GM12878 (cell line): ENCODE measurements around the gene SLC25A42. TPM values are rescaled to one million over a fixed set of nuclear protein-coding genes. Genes with fewer than 3 reads are reported as not detected.

Experiments used
- ASH2L ChIP-seq: fragments of 300-600, 200-600 bp; sonication (generic); IDR thresholded peaks from 2 replicates; pipeline ENCODE4 v1.6.1; 2017; ENCODE audit warnings: low read depth, mild to moderate bottlenecking, borderline replicate concordance
- CBFB ChIP-seq: IDR thresholded peaks from 2 replicates; pipeline ENCODE4 v1.6.1; 2016; ENCODE audit warnings: antibody characterized with exemption, low read depth
- E4F1 ChIP-seq: fragments of 450-650 bp; IDR thresholded peaks from 2 replicates; pipeline ENCODE4 v1.6.1; 2018; ENCODE audit warnings: borderline replicate concordance, mild to moderate bottlenecking; ENCODE audit not compliant: partially characterized antibody
- EP300 ChIP-seq, 2 experiments: fragments of 150-350 bp in 1 of 2; IDR thresholded peaks; 2 replicates each; pipeline ENCODE4 v1.6.1; 2011 to 2012; ENCODE audit warnings: low read depth in 2 of 2, low read length in 2 of 2, borderline replicate concordance in 1 of 2, improper control_type of control experiment in 1 of 2, inconsistent platforms in 1 of 2; ENCODE audit not compliant: control insufficient read depth in 1 of 2
- EZH2 ChIP-seq: IDR thresholded peaks from 2 replicates; pipeline ENCODE4 v1.6.1; 2012; ENCODE audit warnings: low read depth, mild to moderate bottlenecking, control low read depth, inconsistent platforms, low read length, borderline replicate concordance; ENCODE audit not compliant: control insufficient read depth
- HDGF ChIP-seq: fragments of 450-650 bp; IDR thresholded peaks from 2 replicates; pipeline ENCODE4 v1.6.1; 2016; ENCODE audit warnings: antibody characterized with exemption
- KLF5 ChIP-seq: fragments of 450-650 bp; IDR thresholded peaks from 2 replicates; pipeline ENCODE4 v1.6.1; 2014; ENCODE audit warnings: mild to moderate bottlenecking; ENCODE audit not compliant: partially characterized antibody
- LARP7 ChIP-seq: fragments of 450-650 bp; IDR thresholded peaks from 2 replicates; pipeline ENCODE4 v1.6.1; 2017; ENCODE audit warnings: mild to moderate bottlenecking
- MTA3 ChIP-seq: IDR thresholded peaks from 2 replicates; pipeline ENCODE4 v1.6.1; 2012; ENCODE audit warnings: low read length, inconsistent platforms, borderline replicate concordance
- NFIC ChIP-seq: IDR thresholded peaks from 2 replicates; pipeline ENCODE4 v1.6.1; 2012; ENCODE audit warnings: low read depth, mild to moderate bottlenecking, inconsistent platforms, low read length, moderate library complexity
- NR2C2 ChIP-seq: IDR thresholded peaks from 2 replicates; pipeline ENCODE4 v1.6.1; 2011; ENCODE audit warnings: borderline replicate concordance, low read depth; ENCODE audit not compliant: control insufficient read depth, insufficient read length
- PML ChIP-seq: IDR thresholded peaks from 2 replicates; pipeline ENCODE4 v1.6.1; 2012; ENCODE audit warnings: low read length, inconsistent platforms
- POLR2A ChIP-seq: IDR thresholded peaks from 2 replicates; pipeline ENCODE4 v1.6.1; 2011; ENCODE audit warnings: low read depth, mild to moderate bottlenecking, low read length
- RAD21 ChIP-seq: IDR thresholded peaks from 2 replicates; pipeline ENCODE4 v1.6.1; 2011; ENCODE audit warnings: mild to moderate bottlenecking, low read depth, low read length, moderate library complexity; ENCODE audit not compliant: insufficient read depth
- RCOR1 ChIP-seq: conservative IDR thresholded peaks from 2 replicates; pipeline ENCODE4 v1.6.1; 2012; ENCODE audit warnings: low read depth, low read length, improper control_type of control experiment
- SMAD5 ChIP-seq: IDR thresholded peaks from 2 replicates; pipeline ENCODE4 v1.6.1; 2016; ENCODE audit warnings: antibody characterized with exemption, low read depth
- SMC3 ChIP-seq: IDR thresholded peaks from 2 replicates; pipeline ENCODE4 v1.6.1; 2011; ENCODE audit warnings: low read length, improper control_type of control experiment, borderline replicate concordance
- SREBF1 ChIP-seq: IDR thresholded peaks from 2 replicates; pipeline ENCODE4 v1.6.1; 2012; ENCODE audit warnings: mild to moderate bottlenecking, low read length
- ZNF207 ChIP-seq: fragments of 450-650 bp; IDR thresholded peaks from 2 replicates; pipeline ENCODE4 v1.6.1; 2014; ENCODE audit warnings: antibody characterized with exemption, mild to moderate bottlenecking, borderline replicate concordance
- polyA plus RNA-seq, 11 experiments: library from polyadenylated mRNA; depleted of rRNA in 4 of 11; unstranded in 6 of 11; stranded (reverse) in 5 of 11; fragments of >200 nt; fragmentation: Nextera tagmentation in 4 of 11; fragmentation: Illumina TruSeq in 1 of 11; extraction: Ambion mirVana in 4 of 11; extraction: Trizol in 1 of 11; gene quantifications; 1 replicate in 1 of 11; 2 replicates in 10 of 11; pipeline versions ENCODE4 v1.2.1 to v1.2.3, GENCODE V29; 2011 to 2016; ENCODE audit warnings: inconsistent platforms in 2 of 11, missing spikeins in 2 of 11, low read depth in 1 of 11
- total RNA-seq, 4 experiments: library from RNA; depleted of rRNA in 3 of 4; stranded (reverse); fragments of >200 nt in 3 of 4; fragmentation: Illumina TruSeq in 1 of 4; extraction: Trizol in 1 of 4; gene quantifications; 2 replicates each; pipeline versions ENCODE4 v1.2.1 to v1.2.3, GENCODE V29; 2013 to 2021
- TF ChIP-seq, protein P1 (sequence below): fragments of 450-650 bp; IDR thresholded peaks from 2 replicates; pipeline ENCODE4 v1.6.1; 2014; ENCODE audit warnings: mild to moderate bottlenecking
- TF ChIP-seq, protein P2 (sequence below): fragments of 450-650 bp; formaldehyde crosslinking; IDR thresholded peaks from 2 replicates; pipeline ENCODE4 v1.5.0; 2022; ENCODE audit warnings: mild to moderate bottlenecking, missing genetic modification characterization
- TF ChIP-seq, protein P3 (sequence below): fragments of 450-650 bp; IDR thresholded peaks from 2 replicates; pipeline ENCODE4 v1.6.1; 2018; ENCODE audit warnings: mild to moderate bottlenecking, low read depth, moderate library complexity; ENCODE audit not compliant: partially characterized antibody

SLC25A42 gene
- total and polyA plus RNA-seq, 10 of the 15 experiments (the other 5 are each of a cell fraction or from before 2014, with no cell fraction given) = 0.24 to 19.2 (median 9.6) TPM

- no peak for TF ChIP-seq NFIC
- TF ChIP-seq SMAD5 = no peak
- TF ChIP-seq RAD21 = peak; percentile 12; the same call in 1 of the 2 replicates
- TF ChIP-seq KLF5 = no peak
- peak; percentile 27; the same call in 1 of the 2 replicates for TF ChIP-seq POLR2A
- TF ChIP-seq SMC3 = no peak
- TF ChIP-seq NR2C2 = no peak
- TF ChIP-seq, protein P1, sequence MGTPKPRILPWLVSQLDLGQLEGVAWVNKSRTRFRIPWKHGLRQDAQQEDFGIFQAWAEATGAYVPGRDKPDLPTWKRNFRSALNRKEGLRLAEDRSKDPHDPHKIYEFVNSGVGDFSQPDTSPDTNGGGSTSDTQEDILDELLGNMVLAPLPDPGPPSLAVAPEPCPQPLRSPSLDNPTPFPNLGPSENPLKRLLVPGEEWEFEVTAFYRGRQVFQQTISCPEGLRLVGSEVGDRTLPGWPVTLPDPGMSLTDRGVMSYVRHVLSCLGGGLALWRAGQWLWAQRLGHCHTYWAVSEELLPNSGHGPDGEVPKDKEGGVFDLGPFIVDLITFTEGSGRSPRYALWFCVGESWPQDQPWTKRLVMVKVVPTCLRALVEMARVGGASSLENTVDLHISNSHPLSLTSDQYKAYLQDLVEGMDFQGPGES = no peak
- TF ChIP-seq, protein P2, sequence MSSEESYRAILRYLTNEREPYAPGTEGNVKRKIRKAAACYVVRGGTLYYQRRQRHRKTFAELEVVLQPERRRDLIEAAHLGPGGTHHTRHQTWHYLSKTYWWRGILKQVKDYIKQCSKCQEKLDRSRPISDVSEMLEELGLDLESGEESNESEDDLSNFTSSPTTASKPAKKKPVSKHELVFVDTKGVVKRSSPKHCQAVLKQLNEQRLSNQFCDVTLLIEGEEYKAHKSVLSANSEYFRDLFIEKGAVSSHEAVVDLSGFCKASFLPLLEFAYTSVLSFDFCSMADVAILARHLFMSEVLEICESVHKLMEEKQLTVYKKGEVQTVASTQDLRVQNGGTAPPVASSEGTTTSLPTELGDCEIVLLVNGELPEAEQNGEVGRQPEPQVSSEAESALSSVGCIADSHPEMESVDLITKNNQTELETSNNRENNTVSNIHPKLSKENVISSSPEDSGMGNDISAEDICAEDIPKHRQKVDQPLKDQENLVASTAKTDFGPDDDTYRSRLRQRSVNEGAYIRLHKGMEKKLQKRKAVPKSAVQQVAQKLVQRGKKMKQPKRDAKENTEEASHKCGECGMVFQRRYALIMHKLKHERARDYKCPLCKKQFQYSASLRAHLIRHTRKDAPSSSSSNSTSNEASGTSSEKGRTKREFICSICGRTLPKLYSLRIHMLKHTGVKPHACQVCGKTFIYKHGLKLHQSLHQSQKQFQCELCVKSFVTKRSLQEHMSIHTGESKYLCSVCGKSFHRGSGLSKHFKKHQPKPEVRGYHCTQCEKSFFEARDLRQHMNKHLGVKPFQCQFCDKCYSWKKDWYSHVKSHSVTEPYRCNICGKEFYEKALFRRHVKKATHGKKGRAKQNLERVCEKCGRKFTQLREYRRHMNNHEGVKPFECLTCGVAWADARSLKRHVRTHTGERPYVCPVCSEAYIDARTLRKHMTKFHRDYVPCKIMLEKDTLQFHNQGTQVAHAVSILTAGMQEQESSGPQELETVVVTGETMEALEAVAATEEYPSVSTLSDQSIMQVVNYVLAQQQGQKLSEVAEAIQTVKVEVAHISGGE = no peak
- TF ChIP-seq ASH2L = no peak
- TF ChIP-seq LARP7 = no peak; the same call in 1 of the 2 replicates
- TF ChIP-seq CBFB = no peak
- TF ChIP-seq EZH2 = no peak
- TF ChIP-seq RCOR1 = no peak
- no peak for TF ChIP-seq ZNF207
- no peak for TF ChIP-seq EP300 (IDR thresholded peaks at IDR 0.05; ENCODE audit: borderline replicate concordance in 1 of 2, control insufficient read depth in 1 of 2, low read depth in 2 of 2, low read length in 2 of 2)
- TF ChIP-seq, protein P3, sequence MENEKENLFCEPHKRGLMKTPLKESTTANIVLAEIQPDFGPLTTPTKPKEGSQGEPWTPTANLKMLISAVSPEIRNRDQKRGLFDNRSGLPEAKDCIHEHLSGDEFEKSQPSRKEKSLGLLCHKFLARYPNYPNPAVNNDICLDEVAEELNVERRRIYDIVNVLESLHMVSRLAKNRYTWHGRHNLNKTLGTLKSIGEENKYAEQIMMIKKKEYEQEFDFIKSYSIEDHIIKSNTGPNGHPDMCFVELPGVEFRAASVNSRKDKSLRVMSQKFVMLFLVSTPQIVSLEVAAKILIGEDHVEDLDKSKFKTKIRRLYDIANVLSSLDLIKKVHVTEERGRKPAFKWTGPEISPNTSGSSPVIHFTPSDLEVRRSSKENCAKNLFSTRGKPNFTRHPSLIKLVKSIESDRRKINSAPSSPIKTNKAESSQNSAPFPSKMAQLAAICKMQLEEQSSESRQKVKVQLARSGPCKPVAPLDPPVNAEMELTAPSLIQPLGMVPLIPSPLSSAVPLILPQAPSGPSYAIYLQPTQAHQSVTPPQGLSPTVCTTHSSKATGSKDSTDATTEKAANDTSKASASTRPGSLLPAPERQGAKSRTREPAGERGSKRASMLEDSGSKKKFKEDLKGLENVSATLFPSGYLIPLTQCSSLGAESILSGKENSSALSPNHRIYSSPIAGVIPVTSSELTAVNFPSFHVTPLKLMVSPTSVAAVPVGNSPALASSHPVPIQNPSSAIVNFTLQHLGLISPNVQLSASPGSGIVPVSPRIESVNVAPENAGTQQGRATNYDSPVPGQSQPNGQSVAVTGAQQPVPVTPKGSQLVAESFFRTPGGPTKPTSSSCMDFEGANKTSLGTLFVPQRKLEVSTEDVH = no peak
- TF ChIP-seq MTA3 = no peak
- TF ChIP-seq HDGF = no peak
- TF ChIP-seq E4F1 = no peak
- TF ChIP-seq PML = no peak
- no peak for TF ChIP-seq SREBF1
Measured at GRCh38 chr19:19064098-19064722, 416 bp downstream of the SLC25A42 start (continued).
